Panc1 (cell line): ENCODE results near the gene ASB6. TPM values are rescaled to one million over a fixed set of nuclear protein-coding genes. Genes with fewer than 3 reads are reported as not detected.
"Not testable (repeated sequence)": the region's sequence is repeated elsewhere in the genome, so short reads cannot be mapped to it uniquely, and the experiment has no call there.

ENCODE experiments used
- ATAC-seq: fragments of 200-7000 bp; cut with Tn5 transposase; 2 replicates; pipeline ENCODE4 v1.9.1; 2020; ENCODE audit warnings: mild to moderate bottlenecking, moderate library complexity
- BruUV-seq: library from RNA; stranded (reverse); fragments of 400-500 nt; replicated peaks from 2 replicates; lab custom pipeline; 2021; lab: Mats Ljungman, UMichigan
- CTCF ChIA-PET: fragments of 300-600 bp; sonication (Branson Sonifier 250); formaldehyde crosslinking; loops from one replicate; lab custom pipeline; 2022; ENCODE audit warnings: antibody characterized with exemption; lab: Charles Lee
- POLR2A ChIA-PET: fragments of 300-600 bp; sonication (Branson Sonifier 250); formaldehyde crosslinking; loops from one replicate; lab custom pipeline; 2022; ENCODE audit warnings: antibody characterized with exemption; lab: Charles Lee
- DNase-seq: peaks from one replicate; pipeline ENCODE4 v3.0.0-alpha.2; 2010; ENCODE audit warnings: low read depth, low spot score
- H3K27ac ChIP-seq: 2 replicates; pipeline ENCODE4 v1.5.1; 2011; ENCODE audit warnings: mild to moderate bottlenecking, low read length, inconsistent platforms
- H3K27me3 ChIP-seq: fragments of 200-500 bp; sonication (Bioruptor generic); 2 replicates; pipeline ENCODE4 v1.6.0; 2014; ENCODE audit warnings: low read length, inconsistent platforms; ENCODE audit not compliant: control insufficient read depth, insufficient read depth
- H3K36me3 ChIP-seq: fragments of 200-500 bp; sonication (Bioruptor generic); 2 replicates; pipeline ENCODE4 v1.5.1; 2014; ENCODE audit warnings: inconsistent platforms, mild to moderate bottlenecking, low read length, moderate library complexity; ENCODE audit not compliant: control insufficient read depth, insufficient read depth
- H3K4me1 ChIP-seq: 2 replicates; pipeline ENCODE4 v1.5.1; 2011; ENCODE audit warnings: inconsistent platforms, mild to moderate bottlenecking, low read length, moderate library complexity; ENCODE audit not compliant: control insufficient read depth, insufficient read depth
- H3K4me3 ChIP-seq, 2 experiments: 2 replicates each; pipeline ENCODE4 v1.5.1; 2011 to 2012; ENCODE audit warnings: low read depth in 2 of 2, low read length in 2 of 2, mild to moderate bottlenecking in 2 of 2, inconsistent platforms in 1 of 2, moderate library complexity in 1 of 2
- H3K9me3 ChIP-seq: fragments of 200-500 bp; sonication (Bioruptor generic); 2 replicates; pipeline ENCODE4 v1.5.1; 2014; ENCODE audit warnings: low read depth, mild to moderate bottlenecking, inconsistent platforms, low read length, moderate library complexity; ENCODE audit not compliant: control insufficient read depth, insufficient read depth
- POLR2AphosphoS5 ChIP-seq: IDR thresholded peaks from 2 replicates; pipeline ENCODE4 v1.6.1; 2012; ENCODE audit warnings: mild to moderate bottlenecking, low read depth, low read length, moderate library complexity
- SIN3A ChIP-seq: IDR thresholded peaks from 2 replicates; pipeline ENCODE4 v1.6.1; 2012; ENCODE audit warnings: low read depth, mild to moderate bottlenecking, low read length, moderate library complexity, borderline replicate concordance; ENCODE audit not compliant: insufficient read depth
- TCF7L2 ChIP-seq: IDR thresholded peaks from 2 replicates; pipeline ENCODE4 v1.6.1; 2011; ENCODE audit warnings: mild to moderate bottlenecking, low read depth, low read length, inconsistent platforms
- in situ Hi-C: cut with HindIII; loops from 2 replicates; pipeline ENCODE4 v1.10.0; 2016; ENCODE audit warnings: low sequenced_read_pairs, low pct_unique_long_range_greater_than_20kb
- intact Hi-C: fragments of 100-400 bp; cut with micrococcal nuclease; formaldehyde crosslinking; loops from one replicate; pipeline ENCODE4 v1.10.0; 2022; ENCODE audit not compliant: unreplicated experiment
- total RNA-seq: library from RNA; stranded (reverse); gene quantifications from one replicate; pipeline ENCODE4 v1.2.1, GENCODE V29; 2021; ENCODE audit not compliant: unreplicated experiment
- TF ChIP-seq, protein P1 (sequence below), 2 experiments: IDR thresholded peaks; 2 replicates each; pipeline ENCODE4 v1.6.1; 2011 to 2012; ENCODE audit warnings: low read depth in 2 of 2, control low read depth in 1 of 2, low read length in 1 of 2, mild to moderate bottlenecking in 1 of 2, moderate library complexity in 1 of 2; ENCODE audit not compliant: insufficient read depth in 1 of 2
- TF ChIP-seq, protein P2 (sequence below): fragments of 450-650 bp; IDR thresholded peaks from 2 replicates; pipeline ENCODE4 v1.5.1; 2017; ENCODE audit warnings: mild to moderate bottlenecking

Gene ASB6
- total RNA-seq, 1 experiment from 2014 or later, result 14.3 TPM

DNA sequence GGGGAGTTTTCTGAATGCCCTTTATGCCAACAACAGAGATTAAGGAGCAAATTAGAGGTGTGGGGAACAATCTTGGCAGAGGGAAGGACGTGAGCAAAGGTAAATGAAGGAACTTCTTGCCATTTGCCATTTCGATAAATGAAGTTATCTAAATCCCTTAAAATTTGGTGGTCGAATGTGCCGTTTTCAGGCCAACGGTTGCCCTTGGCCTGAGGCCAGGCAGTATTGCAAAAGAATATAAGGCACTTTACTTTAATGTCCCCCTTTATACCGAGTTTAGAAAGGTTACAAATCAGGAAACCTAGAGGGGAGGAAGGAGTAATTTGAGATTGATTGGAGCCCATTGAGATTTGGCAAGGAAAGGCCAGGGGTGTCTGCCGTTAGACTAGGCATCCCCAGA is 47.3 kb downstream of the ASB6 start:
- intact Hi-C loops, result no loop called here
- POLR2A ChIA-PET, result no interaction called here

DNA sequence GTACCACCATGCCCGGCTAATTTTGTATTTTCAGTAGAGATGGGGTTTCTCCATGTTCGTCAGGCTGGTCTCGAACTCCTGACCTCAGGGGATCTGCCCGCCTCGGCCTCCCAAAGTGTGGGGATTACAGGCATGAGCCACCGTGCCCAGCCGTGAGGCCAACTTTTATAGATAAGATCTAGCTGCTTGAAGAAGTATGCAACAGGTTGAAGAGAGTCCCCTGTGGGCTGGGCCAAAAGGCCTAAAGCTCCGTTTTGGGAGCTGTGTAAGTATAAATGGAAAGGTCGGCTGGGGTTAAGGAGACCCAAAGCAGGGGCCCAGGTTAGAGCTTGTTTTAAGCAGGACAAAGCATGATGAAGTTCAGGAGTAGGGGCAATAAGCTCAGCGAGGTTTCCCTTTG is 49.2 kb downstream of the ASB6 start:
- H3K27me3 ChIP-seq, H3K36me3 ChIP-seq, DNase-seq, intact Hi-C loops, H3K4me3 ChIP-seq, H3K9me3 ChIP-seq, in situ Hi-C loops, BruUV-seq, H3K27ac ChIP-seq, H3K4me1 ChIP-seq, ATAC-seq, CTCF ChIA-PET: not testable (repeated sequence)
- POLR2A ChIA-PET, result interaction anchor here (0.6 kb wide), 1 partner anchor 505 kb away, joined by 8 read pairs; no protein-coding TSS in a partner anchor

More for the DNA sequence above, 47.3 kb downstream of the ASB6 start:
- ATAC-seq (no peak), DNase-seq (no peak)
- Histone ChIP-seq H3K27ac (no peak overlapping the region), H3K36me3 (no peaks in the 10 kb centered on the region), H3K27me3 (no peaks in the 10 kb centered on the region), H3K4me1 (peaks cover 3% of the 10 kb centered on the region), H3K9me3 (no peaks in the 10 kb centered on the region), H3K4me3 (no peak overlapping the region)
- in situ Hi-C loops, result no loop called here
- BruUV-seq, result no TSS peak
- CTCF ChIA-PET, result no interaction called here
- TF ChIP-seq, protein P1, sequence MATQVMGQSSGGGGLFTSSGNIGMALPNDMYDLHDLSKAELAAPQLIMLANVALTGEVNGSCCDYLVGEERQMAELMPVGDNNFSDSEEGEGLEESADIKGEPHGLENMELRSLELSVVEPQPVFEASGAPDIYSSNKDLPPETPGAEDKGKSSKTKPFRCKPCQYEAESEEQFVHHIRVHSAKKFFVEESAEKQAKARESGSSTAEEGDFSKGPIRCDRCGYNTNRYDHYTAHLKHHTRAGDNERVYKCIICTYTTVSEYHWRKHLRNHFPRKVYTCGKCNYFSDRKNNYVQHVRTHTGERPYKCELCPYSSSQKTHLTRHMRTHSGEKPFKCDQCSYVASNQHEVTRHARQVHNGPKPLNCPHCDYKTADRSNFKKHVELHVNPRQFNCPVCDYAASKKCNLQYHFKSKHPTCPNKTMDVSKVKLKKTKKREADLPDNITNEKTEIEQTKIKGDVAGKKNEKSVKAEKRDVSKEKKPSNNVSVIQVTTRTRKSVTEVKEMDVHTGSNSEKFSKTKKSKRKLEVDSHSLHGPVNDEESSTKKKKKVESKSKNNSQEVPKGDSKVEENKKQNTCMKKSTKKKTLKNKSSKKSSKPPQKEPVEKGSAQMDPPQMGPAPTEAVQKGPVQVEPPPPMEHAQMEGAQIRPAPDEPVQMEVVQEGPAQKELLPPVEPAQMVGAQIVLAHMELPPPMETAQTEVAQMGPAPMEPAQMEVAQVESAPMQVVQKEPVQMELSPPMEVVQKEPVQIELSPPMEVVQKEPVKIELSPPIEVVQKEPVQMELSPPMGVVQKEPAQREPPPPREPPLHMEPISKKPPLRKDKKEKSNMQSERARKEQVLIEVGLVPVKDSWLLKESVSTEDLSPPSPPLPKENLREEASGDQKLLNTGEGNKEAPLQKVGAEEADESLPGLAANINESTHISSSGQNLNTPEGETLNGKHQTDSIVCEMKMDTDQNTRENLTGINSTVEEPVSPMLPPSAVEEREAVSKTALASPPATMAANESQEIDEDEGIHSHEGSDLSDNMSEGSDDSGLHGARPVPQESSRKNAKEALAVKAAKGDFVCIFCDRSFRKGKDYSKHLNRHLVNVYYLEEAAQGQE (IDR thresholded peaks at IDR 0.05; ENCODE audit: insufficient read depth in 1 of 2, low read depth in 2 of 2, low read length in 1 of 2), result no peak
- TF ChIP-seq, protein P2, sequence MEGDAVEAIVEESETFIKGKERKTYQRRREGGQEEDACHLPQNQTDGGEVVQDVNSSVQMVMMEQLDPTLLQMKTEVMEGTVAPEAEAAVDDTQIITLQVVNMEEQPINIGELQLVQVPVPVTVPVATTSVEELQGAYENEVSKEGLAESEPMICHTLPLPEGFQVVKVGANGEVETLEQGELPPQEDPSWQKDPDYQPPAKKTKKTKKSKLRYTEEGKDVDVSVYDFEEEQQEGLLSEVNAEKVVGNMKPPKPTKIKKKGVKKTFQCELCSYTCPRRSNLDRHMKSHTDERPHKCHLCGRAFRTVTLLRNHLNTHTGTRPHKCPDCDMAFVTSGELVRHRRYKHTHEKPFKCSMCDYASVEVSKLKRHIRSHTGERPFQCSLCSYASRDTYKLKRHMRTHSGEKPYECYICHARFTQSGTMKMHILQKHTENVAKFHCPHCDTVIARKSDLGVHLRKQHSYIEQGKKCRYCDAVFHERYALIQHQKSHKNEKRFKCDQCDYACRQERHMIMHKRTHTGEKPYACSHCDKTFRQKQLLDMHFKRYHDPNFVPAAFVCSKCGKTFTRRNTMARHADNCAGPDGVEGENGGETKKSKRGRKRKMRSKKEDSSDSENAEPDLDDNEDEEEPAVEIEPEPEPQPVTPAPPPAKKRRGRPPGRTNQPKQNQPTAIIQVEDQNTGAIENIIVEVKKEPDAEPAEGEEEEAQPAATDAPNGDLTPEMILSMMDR, result no peak
- no peak for TF ChIP-seq POLR2AphosphoS5
- no peak for TF ChIP-seq SIN3A
- TF ChIP-seq TCF7L2, result no peak

DNA sequence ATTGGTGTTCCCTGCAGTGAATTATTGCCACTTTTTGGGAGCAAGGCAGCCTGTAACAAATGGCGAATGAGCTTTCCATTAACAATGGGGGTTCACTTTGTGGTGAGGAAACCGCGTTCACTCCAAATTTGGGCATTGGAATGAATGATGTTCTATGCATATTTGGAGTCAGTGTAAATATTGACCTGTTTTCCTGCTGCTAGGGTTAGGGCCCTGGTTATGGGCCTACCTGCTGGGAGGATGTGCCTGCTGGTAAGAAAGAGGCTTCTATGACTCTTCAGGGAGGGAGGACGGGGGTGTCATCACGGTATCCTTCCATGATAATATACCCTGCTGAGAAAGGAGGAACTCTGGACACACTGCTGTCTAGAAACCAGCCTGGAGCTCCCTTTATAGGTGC is 50.0 kb downstream of the ASB6 start:
- peaks cover 3% of the 10 kb centered on the region; the same call in 1 of the 2 replicates for H3K4me1 ChIP-seq
- no peak for DNase-seq
- H3K27ac ChIP-seq, result no peak overlapping the region
- ChIA-PET CTCF (interaction anchor here (0.6 kb wide), 2 partner anchors 95 to 256 kb away, joined by 5 to 13 read pairs; no protein-coding TSS in a partner anchor), POLR2A (no interaction called here)
- no peak overlapping the region for H3K4me3 ChIP-seq
- no peak for TF ChIP-seq SIN3A
- TF ChIP-seq, protein P1 (IDR thresholded peaks at IDR 0.05; ENCODE audit: insufficient read depth in 1 of 2, low read depth in 2 of 2, low read length in 1 of 2), result no peak
- TF ChIP-seq, protein P2, result no peak
- no peak for TF ChIP-seq TCF7L2
- TF ChIP-seq POLR2AphosphoS5, result no peak
- intact Hi-C loops, result no loop called here
- ATAC-seq, result no peak
- BruUV-seq, result no TSS peak
- no peaks in the 10 kb centered on the region for H3K36me3 ChIP-seq
- in situ Hi-C loops, result no loop called here
- H3K27me3 ChIP-seq, result no peaks in the 10 kb centered on the region
- no peaks in the 10 kb centered on the region for H3K9me3 ChIP-seq
